PC-9 (cell line): Measurements from ENCODE around the gene UBE2U. TPM values are rescaled to one million over a fixed set of nuclear protein-coding genes. Genes with fewer than 3 reads are reported as not detected.
"Not testable (repeated sequence)": the region's sequence is repeated elsewhere in the genome, so short reads cannot be mapped to it uniquely, and the experiment has no call there.

Experiments
- BruUV-seq: library from RNA; stranded (reverse); fragments of 400-500 nt; replicated peaks from 2 replicates; lab custom pipeline; 2021; lab: Mats Ljungman, UMichigan
- CTCF ChIA-PET: fragments of 300-600 bp; sonication (Branson Sonifier 250); formaldehyde crosslinking; loops from one replicate; lab custom pipeline; 2022; ENCODE audit warnings: antibody characterized with exemption; lab: Charles Lee
- POLR2A ChIA-PET: fragments of 300-600 bp; sonication (Branson Sonifier 250); formaldehyde crosslinking; loops from one replicate; lab custom pipeline; 2022; ENCODE audit warnings: antibody characterized with exemption; ENCODE audit not compliant: unreplicated experiment; lab: Charles Lee
- DNase-seq, 2 experiments: peaks; one replicate each; pipeline versions ENCODE4 v3.0.0 to v3.0.0-alpha.2; 2015 to 2022; ENCODE audit warnings: mixed read lengths in 1 of 2
- H2AFZ ChIP-seq: fragments of 200-600 bp; sonication (generic); 2 replicates; pipeline ENCODE4 v1.8.1; 2017; ENCODE audit warnings: antibody characterized with exemption
- H3F3A ChIP-seq: fragments of 200-600 bp; sonication (generic); 2 replicates; pipeline ENCODE4 v1.8.1; 2017; ENCODE audit warnings: antibody characterized with exemption, mild to moderate bottlenecking, low read depth; ENCODE audit not compliant: insufficient read depth
- H3K27ac ChIP-seq: fragments of 200-600 bp; sonication (generic); 2 replicates; pipeline ENCODE4 v1.6.1; 2016; ENCODE audit warnings: mixed run types
- H3K27me3 ChIP-seq: fragments of 200-600 bp; sonication (generic); 2 replicates; pipeline ENCODE4 v1.6.1; 2016; ENCODE audit warnings: low read depth, mixed run types; ENCODE audit not compliant: insufficient read depth
- H3K36me3 ChIP-seq: fragments of 200-600 bp; sonication (generic); 2 replicates; pipeline ENCODE4 v1.6.1; 2016; ENCODE audit warnings: low read depth, mixed run types
- H3K4me1 ChIP-seq: fragments of 200-600 bp; sonication (generic); replicated peaks from 2 replicates; pipeline ENCODE4 v1.6.1; 2016; ENCODE audit warnings: mixed run types; ENCODE audit not compliant: insufficient read depth
- H3K4me2 ChIP-seq: fragments of 200-600 bp; sonication (generic); 2 replicates; pipeline ENCODE4 v1.6.1; 2017; ENCODE audit warnings: mixed run types
- H3K4me3 ChIP-seq: fragments of 200-600 bp; sonication (generic); 2 replicates; pipeline ENCODE4 v1.6.1; 2016; ENCODE audit warnings: mixed run types
- H3K79me2 ChIP-seq: fragments of 200-600 bp; sonication (generic); 2 replicates; pipeline ENCODE4 v1.6.1; 2017; ENCODE audit warnings: low read depth, mixed run types
- H3K9me2 ChIP-seq: fragments of 200-600 bp; sonication (generic); 2 replicates; pipeline ENCODE4 v1.8.1; 2017; ENCODE audit warnings: mild to moderate bottlenecking; ENCODE audit not compliant: insufficient read depth
- H3K9me3 ChIP-seq: fragments of 200-600 bp; sonication (generic); 2 replicates; pipeline ENCODE4 v1.8.1; 2016; ENCODE audit warnings: low read depth; ENCODE audit not compliant: insufficient read depth
- H4K20me1 ChIP-seq: fragments of 200-600 bp; sonication (generic); 2 replicates; pipeline ENCODE4 v1.8.1; 2017; ENCODE audit not compliant: insufficient read depth
- EZH2 ChIP-seq: fragments of 200-600 bp; sonication (generic); IDR thresholded peaks from 2 replicates; pipeline ENCODE4 v1.8.0; 2017; ENCODE audit warnings: antibody characterized with exemption, low read depth
- intact Hi-C: fragments of 100-400 bp; cut with micrococcal nuclease; formaldehyde crosslinking; loops from one replicate; pipeline ENCODE4 v1.10.0; 2022; ENCODE audit not compliant: unreplicated experiment
- total RNA-seq: library from RNA; stranded (reverse); gene quantifications from 2 replicates; pipeline ENCODE4 v1.2.3, GENCODE V29; 2021
- TF ChIP-seq, protein P1 (sequence below): fragments of 200-600 bp; sonication (generic); conservative IDR thresholded peaks from 2 replicates; pipeline ENCODE4 v1.6.1; 2017; ENCODE audit warnings: mixed run types, antibody characterized with exemption, mild to moderate bottlenecking, moderate library complexity

The UBE2U gene
- total RNA-seq, 1 experiment from 2014 or later: not detected

DNA sequence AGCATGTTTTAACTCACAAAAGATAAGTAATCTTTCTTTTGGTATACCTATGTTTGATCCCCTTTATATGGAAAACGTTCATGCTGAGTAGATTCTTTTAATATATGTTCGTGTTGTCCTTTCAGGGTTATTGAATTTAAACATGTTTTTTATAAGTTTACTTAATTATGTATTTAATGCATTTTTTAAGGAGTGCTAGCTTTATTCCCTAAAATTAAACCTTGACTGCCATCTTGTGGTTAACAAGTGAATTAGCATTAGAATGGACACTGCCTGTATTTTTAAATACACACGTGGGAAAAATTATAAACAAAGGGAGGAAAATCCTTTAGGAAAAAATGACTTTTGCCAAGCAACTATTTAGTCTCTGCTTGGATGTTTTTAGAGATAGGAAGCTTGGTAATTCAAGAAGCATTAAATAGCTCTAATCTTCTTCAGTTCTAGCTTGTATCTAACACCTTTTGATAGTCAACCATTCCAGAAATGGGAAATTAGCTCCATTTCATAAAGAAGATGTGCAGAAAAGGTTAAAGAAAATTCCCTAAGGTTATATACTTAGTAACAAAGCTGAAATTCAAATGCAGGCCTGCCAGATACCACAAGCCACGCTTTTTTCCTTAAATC lies 43.0 kb downstream of the UBE2U start:
- TF ChIP-seq EZH2: no peak
- TF ChIP-seq, protein P1, sequence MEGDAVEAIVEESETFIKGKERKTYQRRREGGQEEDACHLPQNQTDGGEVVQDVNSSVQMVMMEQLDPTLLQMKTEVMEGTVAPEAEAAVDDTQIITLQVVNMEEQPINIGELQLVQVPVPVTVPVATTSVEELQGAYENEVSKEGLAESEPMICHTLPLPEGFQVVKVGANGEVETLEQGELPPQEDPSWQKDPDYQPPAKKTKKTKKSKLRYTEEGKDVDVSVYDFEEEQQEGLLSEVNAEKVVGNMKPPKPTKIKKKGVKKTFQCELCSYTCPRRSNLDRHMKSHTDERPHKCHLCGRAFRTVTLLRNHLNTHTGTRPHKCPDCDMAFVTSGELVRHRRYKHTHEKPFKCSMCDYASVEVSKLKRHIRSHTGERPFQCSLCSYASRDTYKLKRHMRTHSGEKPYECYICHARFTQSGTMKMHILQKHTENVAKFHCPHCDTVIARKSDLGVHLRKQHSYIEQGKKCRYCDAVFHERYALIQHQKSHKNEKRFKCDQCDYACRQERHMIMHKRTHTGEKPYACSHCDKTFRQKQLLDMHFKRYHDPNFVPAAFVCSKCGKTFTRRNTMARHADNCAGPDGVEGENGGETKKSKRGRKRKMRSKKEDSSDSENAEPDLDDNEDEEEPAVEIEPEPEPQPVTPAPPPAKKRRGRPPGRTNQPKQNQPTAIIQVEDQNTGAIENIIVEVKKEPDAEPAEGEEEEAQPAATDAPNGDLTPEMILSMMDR: peak; percentile 89
- BruUV-seq: no TSS peak
- Histone ChIP-seq H3K4me2 (no peak overlapping the region), H3K27ac (no peak overlapping the region), H3K27me3 (no peaks in the 10 kb centered on the region), H3K4me3 (no peak overlapping the region), H3K9me2 (no peaks in the 10 kb centered on the region), H4K20me1 (no peaks in the 10 kb centered on the region), H3K4me1 (peaks cover 12% of the 10 kb centered on the region), H3K79me2 (no peaks in the 10 kb centered on the region), H3F3A (no peaks in the 10 kb centered on the region), H2AFZ (0 out of 2 replicates have a peak overlapping the region, but pooled peaks have one; percentile 66), H3K36me3 (no peaks in the 10 kb centered on the region), H3K9me3 (no peaks in the 10 kb centered on the region)
- ChIA-PET POLR2A (interaction anchor here (0.5 to 0.7 kb wide), 3 partner anchors 65 to 425 kb away, joined by 3 to 4 read pairs (median 3); no protein-coding TSS in a partner anchor), CTCF (interaction anchor here (0.6 to 1.3 kb wide), 5 partner anchors 8 to 1364 kb away, joined by 3 to 4 read pairs (median 3); no protein-coding TSS in a partner anchor)
- intact Hi-C loops: loop anchor here (1.0 kb wide), 1 partner anchor 689 kb away; no protein-coding TSS in a partner anchor
- DNase-seq: no peak

DNA sequence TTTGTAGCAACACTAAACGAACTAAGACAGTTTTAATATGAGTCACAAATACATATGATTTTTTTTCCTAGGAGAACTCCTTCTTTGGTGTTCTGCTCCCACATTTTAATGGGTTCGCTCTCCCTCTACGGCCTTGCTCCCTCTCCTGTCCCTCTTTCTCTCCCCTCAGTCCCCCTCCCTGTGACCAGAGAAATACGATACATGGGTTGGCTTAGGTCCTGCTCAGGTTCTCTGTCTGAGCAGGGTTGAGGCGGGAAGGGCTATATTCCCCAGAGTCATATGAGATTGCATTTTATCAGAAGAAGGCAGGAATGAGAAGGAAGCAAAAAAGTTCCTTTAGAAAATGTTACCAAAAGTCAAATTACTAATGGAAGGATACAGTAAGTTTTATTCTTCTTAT lies 44.6 kb downstream of the UBE2U start:
- intact Hi-C loops: no loop called here
- no TSS peak for BruUV-seq
- Histone ChIP-seq H3K4me2 (no peak overlapping the region), H3K4me3 (no peak overlapping the region), H3K27me3 (no peaks in the 10 kb centered on the region), H3K36me3 (no peaks in the 10 kb centered on the region), H3K9me3 (no peaks in the 10 kb centered on the region), H3K4me1 (no peaks in the 10 kb centered on the region), H3F3A (no peaks in the 10 kb centered on the region), H3K79me2 (no peaks in the 10 kb centered on the region), H3K27ac (no peak overlapping the region), H4K20me1 (no peaks in the 10 kb centered on the region), H2AFZ (no peak overlapping the region), H3K9me2 (no peaks in the 10 kb centered on the region)
- ChIA-PET POLR2A (interaction anchor here (0.6 kb wide), 1 partner anchor 710 kb away, joined by 5 read pairs; no protein-coding TSS in a partner anchor), CTCF (interaction anchor here (0.6 to 0.7 kb wide), 2 partner anchors 114 to 242 kb away, joined by 3 read pairs; no protein-coding TSS in a partner anchor)
- peak in 1 of 2 experiments; percentile 10 for DNase-seq
- TF ChIP-seq, protein P1: no peak
- no peak for TF ChIP-seq EZH2

DNA sequence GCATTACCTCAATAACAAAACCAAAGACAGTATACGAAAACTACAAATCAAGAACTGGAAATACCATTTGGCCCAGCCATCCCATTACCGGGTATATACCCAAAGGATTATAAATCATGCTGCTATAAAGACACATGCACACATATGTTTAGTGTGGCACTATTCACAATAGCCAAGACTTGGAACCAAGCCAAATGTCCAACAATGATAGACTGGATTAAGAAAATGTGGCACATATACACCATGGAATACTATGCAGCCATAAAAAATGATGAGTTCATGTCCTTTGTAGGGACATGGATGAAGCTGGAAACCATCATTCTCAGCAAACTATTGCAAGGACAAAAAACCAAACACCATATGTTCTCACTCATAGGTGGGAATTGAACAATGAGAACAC lies 47.0 kb downstream of the UBE2U start:
- DNase-seq, H3K27me3 ChIP-seq, H3K79me2 ChIP-seq, H3K36me3 ChIP-seq, intact Hi-C loops, H3K27ac ChIP-seq, H3F3A ChIP-seq, H3K4me2 ChIP-seq, H3K9me3 ChIP-seq, BruUV-seq, H2AFZ ChIP-seq, H3K4me3 ChIP-seq, POLR2A ChIA-PET, H4K20me1 ChIP-seq, H3K4me1 ChIP-seq, H3K9me2 ChIP-seq: not testable (repeated sequence)
- CTCF ChIA-PET: interaction anchor here (0.6 kb wide), 1 partner anchor 587 kb away, joined by 3 read pairs; no protein-coding TSS in a partner anchor
